ENCODE data around the gene IQCK. TPM values are rescaled to one million over a fixed set of nuclear protein-coding genes. Genes with fewer than 3 reads are reported as not detected.
"Not testable (repeated sequence)": the region's sequence is repeated elsewhere in the genome, so short reads cannot be mapped to it uniquely, and the experiment has no call there.

The IQCK gene
- total RNA-seq, 1 experiment from 2014 or later = 5.3 TPM

DNA sequence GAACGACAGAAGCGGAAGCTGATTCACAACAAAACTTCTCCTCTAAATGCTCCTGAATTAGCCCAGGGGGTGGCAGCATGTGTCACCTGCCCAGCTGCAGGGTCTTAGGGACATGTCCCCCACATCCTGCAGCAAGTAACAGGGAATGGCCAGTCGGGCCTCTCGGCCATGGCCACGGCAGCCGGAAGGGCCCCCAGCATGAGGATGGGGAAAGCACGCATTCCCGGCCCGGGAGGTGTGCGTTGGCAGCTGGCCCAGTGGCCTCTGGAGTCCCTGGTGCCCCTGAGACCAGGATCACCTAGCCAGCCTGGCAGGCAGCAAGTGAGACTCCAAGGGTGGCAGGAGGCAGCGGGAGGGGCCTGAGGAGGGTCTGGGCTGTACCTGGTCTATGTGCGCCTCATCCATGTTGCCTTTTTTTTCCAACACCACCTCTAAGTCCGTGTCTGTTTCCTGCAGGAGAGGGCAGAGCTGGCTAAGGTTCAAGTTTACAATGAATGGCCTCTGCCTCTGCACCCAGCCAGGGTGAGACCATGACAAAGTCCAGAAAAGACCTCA is 7.0 kb upstream of the IQCK start:
- DNase-seq (ENCODE audit: low read depth, low spot score) = no peak
- in situ Hi-C loops (cut with HindIII; ENCODE audit: low pct_unique_long_range_greater_than_20kb, low sequenced_read_pairs) = no loop called here

- no peak for DNase-seq (ENCODE audit: low read depth, low spot score)
Measured at GRCh38 chr16:19711643-19712042, 6.4 kb upstream of the IQCK start.

DNA sequence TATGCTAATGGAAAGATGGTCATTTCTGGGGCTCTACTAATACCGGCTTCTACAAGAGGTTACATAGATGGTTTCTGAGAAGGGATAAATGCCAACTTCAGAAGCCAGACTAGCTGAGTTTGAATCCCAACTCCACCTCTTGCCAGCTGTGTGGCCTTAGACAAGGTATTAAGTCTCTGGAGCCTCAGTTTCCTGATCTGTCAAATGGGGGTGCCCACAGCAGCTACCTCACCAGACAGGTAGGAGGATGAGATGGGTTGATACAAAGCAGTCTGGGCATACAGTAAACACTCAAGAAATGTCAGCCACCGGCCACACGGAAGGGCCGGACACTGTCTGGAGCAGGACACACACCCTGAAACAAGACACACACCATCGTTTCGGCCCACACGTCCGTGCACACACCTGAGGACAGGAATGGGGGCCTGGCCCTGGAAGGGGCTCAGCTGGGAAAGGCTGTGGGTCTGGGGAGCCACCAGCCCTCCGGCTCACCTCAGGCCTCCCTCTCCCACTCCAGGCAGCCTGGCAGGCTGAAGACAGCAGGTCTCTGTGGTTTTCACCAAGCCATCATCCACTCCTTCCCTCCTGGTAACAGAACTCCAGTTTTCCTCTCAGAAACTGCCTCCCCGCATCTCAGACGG is 5.5 kb upstream of the IQCK start:
- in situ Hi-C loops (cut with HindIII; ENCODE audit: low pct_unique_long_range_greater_than_20kb, low sequenced_read_pairs) = no loop called here
- DNase-seq (ENCODE audit: low read depth, low spot score) = no peak

More at GRCh38 chr16:19711643-19712042, 6.4 kb upstream of the IQCK start:
- in situ Hi-C loops (cut with HindIII; ENCODE audit: low pct_unique_long_range_greater_than_20kb, low sequenced_read_pairs) = no loop called here

GRCh38 chr16:19713697-19714096 is 4.4 kb upstream of the IQCK start:
- in situ Hi-C loops (cut with HindIII; ENCODE audit: low pct_unique_long_range_greater_than_20kb, low sequenced_read_pairs) = no loop called here
- DNase-seq (ENCODE audit: low read depth, low spot score) = no peak

DNA sequence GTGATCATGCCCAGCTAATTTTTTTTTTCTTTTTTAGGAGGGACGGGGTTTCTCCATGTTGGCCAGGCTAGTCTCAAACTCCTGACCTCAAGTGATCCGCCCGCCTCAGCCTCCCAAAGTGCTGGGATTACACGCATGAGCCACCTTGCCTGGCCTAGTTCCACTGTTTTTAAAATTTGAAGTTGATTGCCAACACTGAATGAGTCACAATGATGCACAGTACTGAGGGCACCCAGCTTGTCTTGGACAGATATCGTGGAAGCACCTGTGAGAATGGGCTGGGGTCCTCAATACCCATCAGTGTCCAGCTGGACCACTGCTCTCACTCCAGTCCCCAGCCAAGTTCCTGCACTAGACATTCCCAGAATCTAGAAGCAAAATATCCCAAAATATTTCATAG is 2.5 kb upstream of the IQCK start:
- DNase-seq (ENCODE audit: low read depth, low spot score) = no peak

GRCh38 chr16:19716183-19716582 is 1.9 kb upstream of the IQCK start:
- DNase-seq (ENCODE audit: low read depth, low spot score) = no peak
- in situ Hi-C loops (cut with HindIII; ENCODE audit: low pct_unique_long_range_greater_than_20kb, low sequenced_read_pairs) = no loop called here

More for the DNA sequence above, 2.5 kb upstream of the IQCK start:
- in situ Hi-C loops (cut with HindIII; ENCODE audit: low pct_unique_long_range_greater_than_20kb, low sequenced_read_pairs) = no loop called here

DNA sequence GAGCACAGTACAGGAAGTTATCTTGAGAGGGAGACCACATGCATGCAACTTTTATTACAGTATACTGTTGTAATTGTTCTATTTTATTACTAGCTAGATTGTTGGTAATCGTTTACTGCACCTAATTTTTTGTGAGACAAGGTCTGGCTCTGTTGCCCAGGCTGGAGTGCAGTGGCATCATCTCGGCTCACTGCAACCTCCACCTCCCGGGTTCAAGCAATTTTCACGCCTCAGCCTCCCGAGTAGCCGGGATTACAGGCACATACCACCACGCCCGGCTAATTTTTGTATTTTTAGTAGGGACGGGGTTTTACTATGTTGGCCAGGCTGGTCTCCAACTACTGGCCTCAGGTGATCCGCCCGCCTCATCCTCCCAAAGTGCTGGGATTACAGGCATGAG is 1.3 kb upstream of the IQCK start:
- DNase-seq (ENCODE audit: low read depth, low spot score); in situ Hi-C loops (cut with HindIII; ENCODE audit: low pct_unique_long_range_greater_than_20kb, low sequenced_read_pairs): not testable (repeated sequence)

- DNase-seq (ENCODE audit: low read depth, low spot score) = no peak
- in situ Hi-C loops (cut with HindIII; ENCODE audit: low pct_unique_long_range_greater_than_20kb, low sequenced_read_pairs) = no loop called here
Measured at GRCh38 chr16:19717314-19717713, 757 bp upstream of the IQCK start.

- DNase-seq (ENCODE audit: low read depth, low spot score) = no peak
- in situ Hi-C loops (cut with HindIII; ENCODE audit: low pct_unique_long_range_greater_than_20kb, low sequenced_read_pairs) = no loop called here
Measured at GRCh38 chr16:19718624-19718965, 524 bp downstream of the IQCK start.

DNA sequence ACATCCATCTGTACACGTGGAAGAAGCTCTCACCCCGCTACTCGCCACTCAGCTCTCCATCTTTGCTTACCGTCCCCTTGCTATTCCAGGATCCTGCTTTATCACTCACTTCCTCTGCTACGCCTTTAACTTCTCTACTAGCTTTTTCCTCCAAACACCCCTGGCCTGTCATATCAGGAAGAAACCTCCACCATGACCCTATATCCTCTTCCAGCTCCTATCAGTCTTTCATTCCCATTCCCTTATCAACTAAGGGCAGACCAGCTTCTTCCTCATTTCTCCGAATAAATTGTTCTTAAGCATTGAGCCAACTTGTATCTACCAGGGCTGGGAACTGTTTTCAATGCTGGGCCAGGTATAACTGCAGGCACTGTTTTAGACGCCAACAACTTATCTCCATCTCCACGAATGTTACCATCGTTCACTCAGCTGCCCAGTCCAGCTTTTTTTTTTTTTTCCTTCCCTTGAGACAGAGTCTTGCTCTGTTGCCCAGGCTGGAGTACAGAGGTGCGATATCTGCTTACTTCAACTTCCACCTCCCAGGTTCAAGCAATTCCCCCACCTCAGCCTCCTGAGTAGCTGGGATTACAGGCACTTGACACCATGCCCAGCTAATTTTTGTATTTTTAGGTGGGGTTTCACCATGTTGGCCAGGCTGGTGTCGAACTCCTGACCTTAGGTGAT is 4.3 kb downstream of the IQCK start:
- in situ Hi-C loops (cut with HindIII; ENCODE audit: low pct_unique_long_range_greater_than_20kb, low sequenced_read_pairs) = no loop called here

DNA sequence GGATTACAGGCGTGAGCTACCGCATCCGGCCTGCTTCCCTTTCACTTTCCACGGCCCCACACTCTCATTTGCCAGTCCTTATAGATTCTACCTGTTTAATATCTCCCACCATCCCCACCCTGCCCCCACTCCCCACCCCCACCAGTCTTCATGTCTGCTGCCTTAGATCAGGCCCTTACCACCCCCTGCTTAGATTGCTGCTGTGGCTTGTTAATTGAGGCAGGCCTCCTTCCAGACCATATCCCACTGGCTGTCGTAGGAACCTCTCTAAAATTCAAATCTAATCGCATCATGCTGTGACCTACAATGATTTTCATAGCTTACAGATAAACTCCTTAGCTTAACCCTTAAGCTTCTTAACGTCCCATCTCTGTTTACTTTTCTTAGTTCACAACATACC is 4.9 kb downstream of the IQCK start:
- no peak for DNase-seq (ENCODE audit: low read depth, low spot score)
- in situ Hi-C loops (cut with HindIII; ENCODE audit: low pct_unique_long_range_greater_than_20kb, low sequenced_read_pairs) = no loop called here

More for the DNA sequence above, 4.3 kb downstream of the IQCK start:
- DNase-seq (ENCODE audit: low read depth, low spot score) = no peak

DNA sequence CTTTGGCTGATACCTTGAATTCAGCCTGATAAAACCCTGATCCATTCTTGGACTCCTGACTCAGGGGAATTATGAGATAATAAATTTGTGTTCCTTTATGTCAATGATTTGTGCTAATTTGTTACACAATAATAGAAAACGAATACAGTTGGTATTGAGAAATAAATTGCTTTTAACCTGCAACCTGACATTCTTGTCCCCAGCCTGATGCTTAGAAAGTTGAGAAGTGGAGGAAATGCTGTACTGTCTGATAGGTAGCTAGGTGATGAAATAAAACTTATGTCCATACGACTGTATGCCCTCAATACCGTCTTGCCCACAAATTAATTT is 10.5 kb downstream of the IQCK start:
- in situ Hi-C loops (cut with HindIII; ENCODE audit: low pct_unique_long_range_greater_than_20kb, low sequenced_read_pairs) = no loop called here
- DNase-seq (ENCODE audit: low read depth, low spot score) = no peak

DNA sequence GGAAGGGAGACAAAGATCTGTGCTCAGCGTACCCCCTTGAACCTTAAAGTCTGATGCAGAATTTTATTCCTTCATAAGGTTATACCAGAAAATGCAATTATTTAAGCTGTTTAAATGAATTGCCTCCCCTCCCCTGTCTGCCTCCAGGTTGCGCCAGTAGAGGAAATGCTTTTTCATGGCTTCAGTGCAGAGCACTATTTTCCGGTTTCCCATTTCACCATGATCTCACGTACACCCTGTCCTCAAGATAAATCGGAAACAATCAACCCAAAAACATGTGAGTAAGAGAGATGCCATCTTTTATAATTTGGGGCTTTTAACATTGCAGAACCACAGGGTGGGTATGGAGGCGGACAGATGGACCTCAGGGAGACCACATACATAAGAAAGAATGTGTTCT is 15.5 kb downstream of the IQCK start:
- DNase-seq (ENCODE audit: low read depth, low spot score) = no peak
- in situ Hi-C loops (cut with HindIII; ENCODE audit: low pct_unique_long_range_greater_than_20kb, low sequenced_read_pairs) = no loop called here

DNA sequence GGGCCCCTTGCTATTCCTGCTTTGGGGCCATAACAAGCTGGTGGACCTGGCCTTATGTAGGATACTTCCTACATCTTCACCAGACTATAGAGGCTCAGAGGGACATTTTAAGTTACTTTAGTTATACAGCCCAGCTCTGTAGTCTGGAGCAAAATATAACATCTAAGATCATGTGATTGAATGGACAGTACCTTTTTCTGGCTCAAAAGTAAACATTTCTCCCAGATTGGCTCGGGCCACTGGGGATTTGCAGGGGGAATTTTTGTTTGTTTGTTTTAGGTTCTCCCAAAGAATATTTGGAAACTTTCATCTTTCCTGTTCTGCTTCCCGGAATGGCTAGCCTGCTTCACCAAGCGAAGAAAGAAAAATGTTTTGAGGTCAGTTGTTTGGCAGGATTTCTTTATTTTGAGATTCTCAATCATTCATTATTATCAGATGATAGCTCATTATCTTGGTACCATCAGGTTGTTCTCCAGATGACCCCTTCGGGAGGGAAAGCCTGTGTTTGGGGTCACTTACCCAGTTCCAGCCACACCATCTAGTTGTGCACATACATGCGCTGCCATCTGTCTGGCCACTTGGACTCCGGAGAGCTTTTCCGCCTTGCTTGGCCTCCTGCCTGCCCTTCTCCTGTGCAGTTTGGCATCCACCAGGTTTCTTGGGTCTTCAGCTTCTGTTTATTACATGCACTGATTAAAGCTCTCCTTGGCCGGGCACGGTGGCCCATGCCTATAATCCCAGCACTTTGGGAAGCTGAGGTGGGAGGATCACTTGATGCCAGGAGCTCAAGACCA is 17.2 kb downstream of the IQCK start:
- in situ Hi-C loops (cut with HindIII; ENCODE audit: low pct_unique_long_range_greater_than_20kb, low sequenced_read_pairs) = no loop called here

GRCh38 chr16:19737306-19738038 is 19.4 kb downstream of the IQCK start:
- in situ Hi-C loops (cut with HindIII; ENCODE audit: low pct_unique_long_range_greater_than_20kb, low sequenced_read_pairs) = no loop called here
- no peak for DNase-seq (ENCODE audit: low read depth, low spot score)

More for the DNA sequence above, 17.2 kb downstream of the IQCK start:
- DNase-seq (ENCODE audit: low read depth, low spot score) = no peak

DNA sequence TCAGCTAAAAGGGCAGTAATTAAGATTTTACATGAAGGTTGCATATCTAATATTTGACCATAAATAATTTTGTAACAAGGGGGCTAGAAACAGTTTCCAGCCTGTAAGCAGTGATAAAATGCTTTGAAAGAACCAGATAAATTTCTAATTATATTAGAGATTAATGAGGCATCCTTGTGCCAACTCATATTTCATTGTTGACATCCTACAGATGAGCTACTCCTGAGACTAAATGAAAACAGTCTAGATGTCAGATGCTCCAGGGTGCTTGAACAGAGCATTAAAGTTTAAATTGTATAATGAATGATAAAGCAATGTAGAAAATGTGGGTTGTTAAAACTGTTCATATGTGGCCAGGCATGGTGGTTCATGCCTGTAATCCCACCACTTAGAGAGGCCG is 23.3 kb downstream of the IQCK start:
- no peak for DNase-seq (ENCODE audit: low read depth, low spot score)
- in situ Hi-C loops (cut with HindIII; ENCODE audit: low pct_unique_long_range_greater_than_20kb, low sequenced_read_pairs) = no loop called here

GRCh38 chr16:19743816-19744159 is 25.7 kb downstream of the IQCK start:
- DNase-seq (ENCODE audit: low read depth, low spot score) = no peak
- in situ Hi-C loops (cut with HindIII; ENCODE audit: low pct_unique_long_range_greater_than_20kb, low sequenced_read_pairs) = no loop called here

- no peak for DNase-seq (ENCODE audit: low read depth, low spot score)
- in situ Hi-C loops (cut with HindIII; ENCODE audit: low pct_unique_long_range_greater_than_20kb, low sequenced_read_pairs) = no loop called here
Measured at GRCh38 chr16:19744670-19745069, 26.6 kb downstream of the IQCK start.
